ENCODE data around the gene NTNG2.

- no peak for TF ChIP-seq CTCF (conservative IDR thresholded peaks at IDR 0.05 in 1 of 2, IDR thresholded peaks at IDR 0.05 in 1 of 2; ENCODE audit: low read depth in 1 of 2, low read length in 2 of 2)
- no peak for TF ChIP-seq EZH2 (IDR thresholded peaks at IDR 0.05; ENCODE audit: low read length, missing control alignments)
Observed at GRCh38 chr9:132164604-132165362, 2.9 kb downstream of the NTNG2 start.
